ENCODE measurements around the gene SNX5. TPM values are rescaled to one million over a fixed set of nuclear protein-coding genes. Genes with fewer than 3 reads are reported as not detected.

The SNX5 gene
- polyA plus RNA-seq, 3 donors = 34.3 to 100 (median 74.8) TPM

GRCh38 chr20:17933121-17933520 is 35.5 kb downstream of the SNX5 start:
- 67 to 94% (median 76%) methylated on average over 1 of the region's 1 CpG for WGBS, 3 donors
- no peak overlapping the region for H3K27ac ChIP-seq (ENCODE audit: low read depth, low read length)

DNA sequence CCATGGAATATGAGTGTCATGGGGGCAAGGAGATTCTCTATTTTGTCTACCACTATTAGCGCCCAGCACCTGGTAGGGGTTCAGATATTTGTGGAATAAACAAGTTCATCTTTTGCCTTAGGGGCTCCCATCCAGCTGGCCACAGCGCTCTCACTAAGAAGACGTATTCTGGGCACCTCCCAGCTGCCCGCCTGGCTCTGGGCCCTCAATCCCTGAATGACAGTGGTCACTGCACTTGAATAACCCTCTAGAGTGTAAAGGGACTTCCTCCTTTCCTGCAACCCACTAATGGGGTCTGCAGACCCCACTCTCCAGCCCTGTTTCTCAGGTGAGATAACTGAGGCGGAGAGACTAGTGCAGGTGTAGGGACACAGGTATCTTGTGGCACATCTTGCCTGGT is 36.2 kb downstream of the SNX5 start:
- 81 to 96% (median 92%) methylated on average over 5 of the region's 5 CpGs for WGBS, 3 donors
- H3K27ac ChIP-seq (ENCODE audit: low read depth, low read length) = no peak overlapping the region

DNA sequence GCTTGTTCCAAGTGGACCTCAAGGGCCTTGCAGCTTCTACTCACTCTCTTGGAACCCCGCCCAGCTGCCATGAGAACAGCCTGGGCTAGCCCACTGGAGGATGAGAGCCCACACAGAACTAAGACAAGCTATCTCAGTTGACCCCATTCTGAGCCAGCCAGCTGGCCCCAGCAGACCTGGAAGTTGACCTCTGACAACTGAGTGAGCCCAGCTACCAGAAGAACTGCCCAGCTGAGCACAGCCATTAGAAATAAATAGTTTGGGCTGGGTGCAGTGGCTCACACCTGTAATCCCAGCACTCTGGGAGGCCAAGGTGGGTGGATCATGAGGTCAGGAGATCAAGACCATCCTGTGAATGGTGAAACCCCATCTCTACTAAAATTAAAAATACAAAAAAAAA is 37.1 kb downstream of the SNX5 start:
- WGBS, 3 donors = 94 to 100% (median 100%) methylated on average over 1 of the region's 1 CpG
- H3K27ac ChIP-seq (ENCODE audit: low read depth, low read length) = no peak overlapping the region

DNA sequence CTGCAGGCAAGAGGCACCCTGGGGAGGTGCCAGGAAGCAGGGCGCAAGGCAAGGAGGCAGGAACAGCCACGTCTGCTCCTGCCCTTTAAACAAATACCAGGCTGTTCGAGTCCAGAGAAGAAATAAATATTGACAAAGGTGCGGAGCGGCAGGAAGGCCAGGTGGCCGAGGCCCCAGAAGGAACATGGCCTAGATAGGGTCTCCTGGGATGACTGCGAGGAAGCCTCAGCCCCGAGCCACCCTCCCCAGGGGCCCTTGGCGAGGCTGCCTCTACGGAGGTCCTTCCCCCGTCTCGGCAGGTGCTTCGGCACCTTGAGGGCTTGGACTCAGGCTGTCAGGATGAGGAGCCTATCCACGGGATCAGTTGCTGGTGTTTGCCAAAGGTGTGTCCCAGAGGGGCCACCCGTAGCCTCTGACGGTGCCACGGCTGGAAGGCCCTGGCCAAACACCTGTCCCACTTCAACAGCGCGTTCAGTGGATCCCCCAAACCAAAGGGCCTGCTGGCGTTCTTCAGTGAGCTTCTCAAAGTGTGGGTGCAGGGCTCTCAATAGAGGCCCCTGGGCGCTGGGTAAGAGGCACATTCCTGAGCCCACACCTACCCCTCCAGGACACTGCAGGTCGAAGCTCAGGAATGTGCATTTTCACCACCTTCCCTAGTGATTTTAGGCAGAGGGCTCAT is 39.8 kb downstream of the SNX5 start:
- no peak overlapping the region for H3K27ac ChIP-seq (ENCODE audit: low read depth, low read length)
- WGBS, 3 donors = 38 to 89% (median 75%) methylated on average over 22 of the region's 22 CpGs

- 62 to 75% (median 63%) methylated on average over 7 of the region's 7 CpGs for WGBS, 3 donors
- no peak overlapping the region for H3K27ac ChIP-seq (ENCODE audit: low read depth, low read length)
Measured at GRCh38 chr20:17928211-17928611, 40.4 kb downstream of the SNX5 start.

DNA sequence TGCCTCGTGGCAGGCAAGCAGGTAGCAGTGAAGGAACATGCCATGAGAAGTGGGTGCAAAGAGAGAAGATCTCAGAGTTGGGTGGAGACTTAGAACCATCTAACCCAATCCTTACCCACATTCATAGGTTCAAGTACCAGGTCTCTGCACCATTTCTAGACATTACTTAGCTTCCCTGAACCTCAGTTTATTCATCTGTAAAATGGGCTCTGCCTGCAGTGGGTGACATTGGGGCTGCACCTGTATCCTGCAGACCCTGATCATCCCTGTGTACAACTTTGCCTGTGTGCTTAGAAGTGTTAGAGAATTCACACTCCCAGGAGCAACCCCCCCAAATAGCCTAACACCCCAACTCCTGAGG is 42.7 kb downstream of the SNX5 start:
- H3K27ac ChIP-seq (ENCODE audit: low read depth, low read length) = no peak overlapping the region
- 39 to 84% (median 59%) methylated on average over 1 of the region's 1 CpG for WGBS, 3 donors

DNA sequence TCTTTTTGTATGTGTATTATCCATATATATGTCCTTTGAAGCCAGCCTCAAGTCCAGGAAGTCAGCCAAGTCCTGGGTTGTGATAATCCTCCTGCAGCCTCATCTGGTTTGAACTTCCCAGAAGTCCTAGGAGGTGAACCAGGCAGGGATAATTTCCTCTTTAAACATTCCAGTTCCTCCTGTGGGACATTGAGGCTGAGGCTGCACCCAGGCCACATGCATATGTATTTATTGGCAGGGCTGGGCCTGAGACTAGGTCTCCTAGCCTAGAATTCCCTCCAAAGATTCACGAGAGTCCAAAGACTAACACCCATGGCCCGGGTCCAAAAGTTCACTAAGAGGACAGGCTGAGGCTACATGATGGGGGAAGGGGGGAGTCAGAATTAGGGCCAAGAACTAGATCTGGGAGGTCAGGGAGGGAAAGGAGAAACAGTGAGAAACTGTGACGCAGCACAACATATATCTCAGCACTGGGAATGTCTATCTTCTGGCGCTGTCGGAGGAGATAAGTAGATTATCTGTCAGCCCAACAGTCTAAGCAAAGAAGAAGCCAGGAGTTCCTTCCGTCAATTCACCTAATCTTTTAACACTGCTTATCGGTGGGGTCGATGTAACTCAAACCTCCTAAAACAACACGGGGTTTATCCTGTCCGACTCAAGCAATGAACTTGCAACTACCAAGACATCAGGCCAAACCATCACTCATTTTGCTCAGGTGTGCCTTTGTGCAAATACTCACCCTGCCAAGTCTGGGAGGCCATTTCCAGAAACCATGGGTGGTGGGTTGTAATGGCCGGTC is 43.3 kb downstream of the SNX5 start:
- H3K27ac ChIP-seq (ENCODE audit: low read depth, low read length) = no peak overlapping the region
- WGBS, 3 donors = 26 to 64% (median 56%) methylated on average over 11 of the region's 11 CpGs

GRCh38 chr20:17921774-17922173 is 46.8 kb downstream of the SNX5 start:
- no peak overlapping the region for H3K27ac ChIP-seq (ENCODE audit: low read depth, low read length)
- 8 to 16% (median 13%) methylated on average over 1 of the region's 1 CpG for WGBS, 3 donors

GRCh38 chr20:17919149-17919548 is 49.4 kb downstream of the SNX5 start:
- H3K27ac ChIP-seq (ENCODE audit: low read depth, low read length) = no peak overlapping the region
- WGBS, 3 donors = 94 to 97% (median 96%) methylated on average over 8 of the region's 8 CpGs

DNA sequence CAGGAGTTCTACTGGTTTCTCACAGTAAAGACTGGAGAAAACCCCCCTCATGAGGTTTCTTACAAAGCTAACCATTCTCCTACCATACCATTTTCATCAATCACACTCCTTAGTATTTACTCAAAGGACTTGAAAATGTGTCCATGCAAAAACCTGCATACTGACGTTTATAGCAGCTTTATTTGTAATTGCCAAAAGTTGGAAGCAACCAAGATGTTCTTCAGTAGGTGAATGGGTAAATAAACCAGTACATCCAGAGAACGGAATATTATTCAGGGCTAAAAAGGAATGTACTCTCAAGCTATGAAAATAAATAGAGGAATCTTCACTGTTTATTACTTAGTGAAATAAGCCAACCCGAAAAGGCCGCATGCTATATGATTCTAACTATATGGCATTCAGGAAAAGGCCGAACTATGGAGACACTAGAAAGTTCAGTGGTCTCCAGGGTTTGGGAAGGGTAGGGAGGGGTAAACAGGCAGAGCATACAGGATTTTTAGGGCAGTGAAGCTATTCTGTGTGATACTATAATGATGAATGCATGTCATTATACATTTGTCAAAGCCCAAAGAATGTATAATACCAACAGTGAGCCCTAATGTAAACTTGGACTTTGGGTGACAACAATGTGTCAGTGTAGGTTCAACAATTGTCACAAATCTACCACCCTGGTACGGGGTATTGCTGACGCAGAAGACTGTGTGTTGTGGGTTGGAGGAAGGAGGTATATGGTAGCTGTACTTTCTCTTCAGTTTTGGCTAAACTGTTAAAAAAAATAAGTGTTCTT is 50.6 kb downstream of the SNX5 start:
- no peak overlapping the region for H3K27ac ChIP-seq (ENCODE audit: low read depth, low read length)
- whole genome bisulfite sequencing, 3 donors = 89 to 90% (median 89%) methylated on average over 7 of the region's 7 CpGs

DNA sequence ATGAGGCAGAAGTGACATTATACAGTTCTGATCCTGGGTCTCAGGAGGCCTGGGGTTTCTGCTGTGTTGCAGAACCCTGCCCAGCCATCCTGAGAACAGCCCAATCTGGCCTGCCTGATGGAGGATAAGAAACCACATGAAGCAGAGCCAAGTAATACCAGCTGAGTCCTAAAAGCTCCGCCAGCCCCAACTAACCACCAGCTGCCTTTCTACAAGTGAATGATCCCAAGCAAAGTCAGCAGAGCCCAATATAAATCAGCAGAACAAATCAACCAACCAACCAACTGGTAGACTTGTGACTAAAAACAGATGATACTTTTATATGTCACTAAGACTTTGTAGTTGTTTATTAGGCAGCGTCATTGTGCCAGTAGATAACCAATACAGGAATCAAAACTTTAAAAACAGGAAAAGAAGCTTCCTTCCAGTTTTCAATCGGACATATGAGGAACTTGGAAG is 52.1 kb downstream of the SNX5 start:
- WGBS, 3 donors = 42 to 44% (median 44%) methylated on average over 3 of the region's 3 CpGs
- no peak overlapping the region for H3K27ac ChIP-seq (ENCODE audit: low read depth, low read length)

DNA sequence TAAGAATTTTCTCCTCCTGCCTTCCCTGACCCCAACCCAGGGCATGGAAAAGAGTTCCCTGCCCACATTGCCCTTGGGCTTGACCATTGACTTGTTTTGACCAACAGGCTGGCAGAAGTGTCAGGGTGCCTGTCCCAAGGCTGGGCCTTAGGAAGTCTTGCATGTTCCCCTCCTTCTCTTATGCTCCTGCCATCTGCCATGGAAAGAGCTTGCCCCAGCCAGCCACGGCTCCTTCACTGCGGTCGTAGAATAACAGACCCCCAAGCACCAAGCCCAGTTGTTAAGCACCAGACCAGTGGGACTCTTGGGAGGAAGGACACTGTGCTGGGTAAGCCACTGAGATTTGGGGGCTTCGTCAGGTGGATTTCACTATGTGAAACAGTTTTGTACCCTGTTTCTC is 53.6 kb downstream of the SNX5 start:
- H3K27ac ChIP-seq (ENCODE audit: low read depth, low read length) = no peak overlapping the region
- WGBS, 3 donors = 80 to 85% (median 80%) methylated on average over 4 of the region's 4 CpGs

DNA sequence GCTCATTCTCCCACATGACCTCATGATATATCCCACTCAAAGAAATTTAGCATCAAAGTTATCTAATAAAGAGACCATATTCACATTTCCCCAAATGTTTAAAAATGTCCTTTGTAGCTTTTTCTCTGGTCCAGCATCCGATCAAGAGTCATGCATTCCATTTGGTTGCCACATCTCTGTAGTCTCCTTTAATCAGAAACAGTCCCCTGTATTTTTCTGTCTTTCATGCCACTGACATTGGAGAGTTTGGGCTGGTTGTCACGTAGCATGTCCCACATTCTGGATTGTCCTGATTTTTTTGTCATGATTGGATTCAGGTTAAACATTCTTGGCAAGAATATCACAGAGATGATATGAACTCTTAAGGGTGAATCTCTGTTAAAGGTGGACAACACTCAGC is 55.7 kb downstream of the SNX5 start:
- WGBS, 3 donors = 79 to 89% (median 83%) methylated on average over 2 of the region's 2 CpGs
- H3K27ac ChIP-seq (ENCODE audit: low read depth, low read length) = no peak overlapping the region

GRCh38 chr20:17911927-17912326 is 56.7 kb downstream of the SNX5 start:
- WGBS, 3 donors = 73 to 85% (median 83%) methylated on average over 4 of the region's 4 CpGs
- no peak overlapping the region for H3K27ac ChIP-seq (ENCODE audit: low read depth, low read length)

- H3K27ac ChIP-seq (ENCODE audit: low read depth, low read length) = no peak overlapping the region
- 23 to 47% (median 27%) methylated on average over 6 of the region's 6 CpGs for WGBS, 3 donors
Measured at GRCh38 chr20:17910828-17911294, 57.7 kb downstream of the SNX5 start.

- H3K27ac ChIP-seq (ENCODE audit: low read depth, low read length) = no peak overlapping the region
- 70 to 82% (median 73%) methylated on average over 4 of the region's 4 CpGs for WGBS, 3 donors
Measured at GRCh38 chr20:17909869-17910321, 58.7 kb downstream of the SNX5 start.

GRCh38 chr20:17905544-17905943 is 63.0 kb downstream of the SNX5 start:
- 94 to 95% (median 94%) methylated on average over 7 of the region's 7 CpGs for WGBS, 3 donors
- no peak overlapping the region for H3K27ac ChIP-seq (ENCODE audit: low read depth, low read length)

GRCh38 chr20:17904027-17904426 is 64.6 kb downstream of the SNX5 start:
- no peak overlapping the region for H3K27ac ChIP-seq (ENCODE audit: low read depth, low read length)
- WGBS, 3 donors = 68 to 75% (median 72%) methylated on average over 3 of the region's 3 CpGs

DNA sequence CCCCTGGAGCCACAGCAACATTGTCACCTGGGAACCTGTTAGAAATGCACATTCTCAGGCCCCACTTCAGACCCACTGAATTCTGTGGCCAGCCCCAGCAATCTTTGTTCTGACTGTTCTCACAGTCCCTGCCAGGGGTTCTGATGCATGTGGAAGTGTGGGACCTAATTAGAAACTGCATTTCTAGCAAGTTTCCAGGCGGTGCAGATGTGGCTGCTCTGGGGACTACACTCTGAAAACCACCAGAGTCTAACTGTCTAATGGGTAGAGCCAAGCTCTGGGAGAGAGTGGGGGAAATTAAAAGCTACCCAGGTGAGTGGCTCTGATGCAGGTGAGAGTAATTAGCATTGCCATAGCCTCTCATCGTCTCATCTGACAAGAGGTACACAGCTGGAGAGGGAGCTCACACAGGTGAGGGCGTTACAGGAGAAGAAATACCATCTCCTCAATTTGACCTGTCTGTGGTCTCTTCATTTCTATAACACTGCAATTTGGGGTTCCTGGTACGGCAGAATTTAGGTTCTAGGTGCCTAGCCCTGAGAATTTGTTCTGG is 66.0 kb downstream of the SNX5 start:
- WGBS, 3 donors = 89 to 93% (median 90%) methylated on average over 4 of the region's 4 CpGs
- no peak overlapping the region for H3K27ac ChIP-seq (ENCODE audit: low read depth, low read length)
